ENCODE results near the gene RBM43. TPM values are rescaled to one million over a fixed set of nuclear protein-coding genes. Genes with fewer than 3 reads are reported as not detected.
A peak's percentile ranks its signal among the peaks of the same experiment; 100 is the strongest.

RBM43 gene
- total and polyA plus RNA-seq, 2 of the 4 experiments (the other 2 are of a cell fraction): 1.6 to 3.6 TPM

DNA sequence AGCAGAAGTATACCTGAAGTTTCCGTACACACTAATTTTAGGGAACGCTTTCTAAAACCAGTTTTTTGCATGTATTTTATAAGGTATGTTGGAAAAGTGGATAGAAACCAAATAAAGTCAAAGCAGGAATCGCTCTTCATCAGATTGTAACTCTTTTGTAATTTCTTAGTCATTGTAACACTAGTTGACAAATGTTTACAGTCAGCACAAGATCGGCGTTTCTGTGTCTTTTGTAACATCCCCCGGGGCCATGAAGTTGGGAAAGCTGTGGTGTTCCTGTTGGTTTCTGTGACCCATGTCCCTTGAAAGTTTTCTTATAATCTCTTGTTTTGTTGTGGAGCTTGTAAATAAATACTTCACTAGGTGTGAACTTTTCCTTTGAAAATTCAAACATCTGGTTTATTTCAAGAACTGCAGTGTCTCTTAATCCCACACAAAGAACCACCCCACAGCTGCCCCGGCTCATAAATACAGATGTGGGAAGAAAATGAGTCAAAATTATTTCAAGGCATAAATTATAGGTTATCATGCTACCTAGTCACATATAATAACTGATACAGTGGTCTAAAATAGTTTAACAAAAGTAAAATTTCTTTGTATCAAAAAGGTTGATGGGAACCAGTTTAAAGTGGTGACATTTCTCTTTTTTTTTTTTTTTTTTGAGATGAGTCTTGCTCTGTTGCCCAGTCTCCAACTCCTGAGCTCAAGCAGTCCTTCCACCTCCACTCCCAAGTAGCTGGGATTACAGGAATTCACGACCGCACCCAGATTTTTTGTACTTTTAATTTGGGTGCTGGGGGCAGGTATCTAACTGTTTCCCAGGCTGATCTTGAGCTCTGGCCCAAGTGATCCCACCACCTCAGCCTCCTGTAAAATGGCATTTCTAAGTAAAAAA lies 28.6 kb upstream of the RBM43 start:
- H4K20me1 ChIP-seq (ENCODE audit: insufficient read depth, low read length): no peaks in the 10 kb centered on the region
- peak overlapping the region; percentile 8 for H2AK9ac ChIP-seq (replicated peaks; ENCODE audit: low read depth, low read length, poor library complexity)
- H3K36me3 ChIP-seq (ENCODE audit: control insufficient read depth, insufficient read depth, low read length): no peaks in the 10 kb centered on the region
- H3K4me2 ChIP-seq (ENCODE audit: low read depth, low read length): peak overlapping the region; percentile 81
- peak overlapping the region; percentile 99 for H3K56ac ChIP-seq (ENCODE audit: extremely low read depth, insufficient read depth, low read length)
- H2BK120ac ChIP-seq (ENCODE audit: low read depth, low read length): peak overlapping the region; percentile 97
- peaks cover 6 to 16% of the 10 kb centered on the region in 2 experiments; a peak in 2 of 4 replicates for H3K79me1 ChIP-seq (ENCODE audit: low read depth in 1 of 2, low read length in 2 of 2)
- peak overlapping the region; percentile 65 for H3K14ac ChIP-seq (replicated peaks; ENCODE audit: low read depth, low read length)
- peak overlapping the region; percentile 83 to 91 for H4K8ac ChIP-seq (ENCODE audit: low read depth in 2 of 2, low read length in 2 of 2)
- H2AK5ac ChIP-seq (ENCODE audit: low read depth, low read length): no peak overlapping the region
- H2AFZ ChIP-seq (replicated peaks; ENCODE audit: low read length, poor library complexity): peak overlapping the region; percentile 77
- H3K4me1 ChIP-seq (ENCODE audit: control insufficient read depth, insufficient read depth, low read length): peaks cover 2% of the 10 kb centered on the region; the same call in 1 of the 2 replicates
- peak overlapping the region; percentile 79 for H2BK5ac ChIP-seq (ENCODE audit: low read depth, low read length, poor library complexity, severe bottlenecking)
- dilution Hi-C loops (cut with HindIII; ENCODE audit: low sequenced_read_pairs, unreplicated experiment) (no loop called here), intact Hi-C loops (cut with micrococcal nuclease) (loop anchor here (1.0 kb wide), 1 partner anchor 120 kb away; no protein-coding TSS in a partner anchor), in situ Hi-C loops (cut with MboI; ENCODE audit: low sequenced_read_pairs) (loop anchor here (10.0 kb wide), 1 partner anchor 125 kb away; no protein-coding TSS in a partner anchor)
- ChIA-PET CTCF (no interaction called here), POLR2A (ENCODE audit: unreplicated experiment) (interaction anchor here (0.6 kb wide), 1 partner anchor 16 kb away, joined by 17 read pairs; no protein-coding TSS in a partner anchor)
- peak overlapping the region; percentile 93 for H3K27ac ChIP-seq (ENCODE audit: insufficient read depth, low read length)
- no peaks in the 10 kb centered on the region for H3K27me3 ChIP-seq (ENCODE audit: control insufficient read depth, insufficient read depth, low read length)
- H4K91ac ChIP-seq (ENCODE audit: insufficient read depth, low read depth, low read length): peak overlapping the region; percentile 53
- ATAC-seq (ENCODE audit: low read depth): peak; percentile 55
- peak overlapping the region; percentile 89; the same call in 1 of the 2 replicates for H3K4ac ChIP-seq (ENCODE audit: low read depth, low read length)
- DNase-seq: peak; percentile 53
- peak overlapping the region; percentile 87 for H3K9ac ChIP-seq (ENCODE audit: low read depth, low read length)
- peak overlapping the region; percentile 41; the same call in 2 of the 3 replicates for H2BK15ac ChIP-seq (ENCODE audit: low read depth, low read length)
- TF ChIP-seq CEBPB (IDR thresholded peaks at IDR 0.05; ENCODE audit: low read depth, low read length): peak; percentile 36; the same call in 1 of the 2 replicates
- no peak for TF ChIP-seq MXI1 (IDR thresholded peaks at IDR 0.05; ENCODE audit: borderline replicate concordance, low read depth, low read length)
- TF ChIP-seq MAFK (IDR thresholded peaks at IDR 0.05; ENCODE audit: low read depth, low read length): no peak
- TF ChIP-seq MAZ (IDR thresholded peaks at IDR 0.05; ENCODE audit: borderline replicate concordance, low read depth, low read length): 0 out of 2 replicates have a peak, but pooled peaks have one; percentile 14
- TF ChIP-seq BHLHE40 (IDR thresholded peaks at IDR 0.05; ENCODE audit: low read depth, low read length): 0 out of 2 replicates have a peak, but pooled peaks have one; percentile 34
- H4K5ac ChIP-seq (ENCODE audit: low read depth, low read length): peak overlapping the region; percentile 70
- peak overlapping the region; percentile 85; the same call in 1 of the 2 replicates for H3K23ac ChIP-seq (ENCODE audit: low read depth, low read length)
- H3K4me3 ChIP-seq (ENCODE audit: insufficient read depth, low read depth, low read length): peak overlapping the region; percentile 57
- WGBS, 2 experiments (ENCODE audit: extremely low coverage in 2 of 2, insufficient read length in 1 of 2): no CpG with 5 or more reads among the region's 9 CpGs
- BruUV-seq (replicated peaks): no TSS peak
- no peaks in the 10 kb centered on the region for H3K9me1 ChIP-seq (ENCODE audit: insufficient read depth, low read length)
- no peaks in the 10 kb centered on the region for H3K9me3 ChIP-seq (ENCODE audit: control insufficient read depth, insufficient read depth, low read length)
- peak overlapping the region; percentile 89 for H3K18ac ChIP-seq (ENCODE audit: low read depth, low read length)
- H2BK20ac ChIP-seq (ENCODE audit: low read depth, low read length): peak overlapping the region; percentile 84
